GM12878 (cell line): ENCODE measurements around the gene CD300LG. TPM values are rescaled to one million over a fixed set of nuclear protein-coding genes. Genes with fewer than 3 reads are reported as not detected.

ENCODE experiments used
- ATAC-seq: fragments of 200-7000 bp; cut with Tn5 transposase; 3 replicates; pipeline ENCODE4 v1.9.1; 2020; ENCODE audit warnings: mild to moderate bottlenecking, moderate library complexity
- BruUV-seq: library from RNA; stranded (reverse); fragments of 400-500 nt; replicated peaks from 2 replicates; lab custom pipeline; 2021; lab: Mats Ljungman, UMichigan
- CTCF ChIA-PET: fragments of 300-600 bp; sonication (Branson Sonifier 250); formaldehyde crosslinking; extraction: SDS; loops from one replicate; lab custom pipeline; 2021; ENCODE audit warnings: inconsistent platforms; lab: Yijun Ruan, JAX
- POLR2A ChIA-PET: fragments of 350-600 bp; formaldehyde crosslinking; extraction: SDS; loops from one replicate; lab custom pipeline; 2021; ENCODE audit warnings: inconsistent platforms; lab: Charles Lee
- RAD21 ChIA-PET: fragments of 300-600 bp; sonication (Branson Sonifier 250); formaldehyde crosslinking; loops from one replicate; lab custom pipeline; 2023; ENCODE audit warnings: antibody characterized with exemption; ENCODE audit not compliant: unreplicated experiment; lab: Charles Lee
- SMC1A ChIA-PET: fragments of 300-600 bp; sonication (Branson Sonifier 250); formaldehyde crosslinking; loops from one replicate; lab custom pipeline; 2023; ENCODE audit not compliant: unreplicated experiment, uncharacterized antibody; lab: Charles Lee
- DNase-seq: peaks from one replicate; pipeline ENCODE4 v3.0.0-alpha.2; 2011; ENCODE audit warnings: low read depth, low spot score
- FAIRE-seq: peaks from 3 replicates; lab custom pipeline; 2011; peaks lifted over from hg19 to GRCh38; lab: Jason Lieb, UNC
- H2AFZ ChIP-seq: 2 replicates; pipeline ENCODE4 v1.6.0; 2011; ENCODE audit warnings: low read depth, low read length, control low read depth; ENCODE audit not compliant: control insufficient read depth
- H3K27ac ChIP-seq: 2 replicates; pipeline ENCODE4 v1.5.1; 2011; ENCODE audit warnings: control low read depth; ENCODE audit not compliant: control insufficient read depth, insufficient read depth
- H3K27me3 ChIP-seq, 2 experiments: replicated peaks in 1 of 2; 2 replicates each; pipeline versions ENCODE4 v1.6.0 to v1.6.1; 2011; ENCODE audit warnings: low read length in 1 of 2; ENCODE audit not compliant: control insufficient read depth in 2 of 2, insufficient read depth in 2 of 2
- H3K36me3 ChIP-seq, 2 experiments: 2 replicates each; pipeline ENCODE4 v1.5.1; 2011; ENCODE audit warnings: low read length in 1 of 2; ENCODE audit not compliant: control insufficient read depth in 2 of 2, insufficient read depth in 2 of 2
- H3K4me1 ChIP-seq: 2 replicates; pipeline ENCODE4 v1.6.1; 2011; ENCODE audit warnings: mild to moderate bottlenecking, low read length, moderate library complexity, mixed read lengths; ENCODE audit not compliant: control insufficient read depth, insufficient read depth
- H3K4me2 ChIP-seq: 2 replicates; pipeline ENCODE4 v1.6.0; 2011; ENCODE audit warnings: control low read depth; ENCODE audit not compliant: control insufficient read depth, insufficient read depth
- H3K4me3 ChIP-seq: fragments of 200-600 bp; sonication (generic); 2 replicates; pipeline ENCODE4 v1.5.1; 2016
- H3K79me2 ChIP-seq: 2 replicates; pipeline ENCODE4 v1.6.0; 2011; ENCODE audit warnings: low read length; ENCODE audit not compliant: control insufficient read depth, insufficient read depth
- H3K9ac ChIP-seq: 2 replicates; pipeline ENCODE4 v1.8.0; 2011; ENCODE audit warnings: low read length, control low read depth, mixed read lengths; ENCODE audit not compliant: control insufficient read depth, insufficient read depth
- H3K9me3 ChIP-seq: replicated peaks from 3 replicates; pipeline ENCODE4 v1.5.1; 2011; ENCODE audit warnings: mild to moderate bottlenecking, low read length; ENCODE audit not compliant: control insufficient read depth, insufficient read depth
- H4K20me1 ChIP-seq: 2 replicates; pipeline ENCODE4 v1.6.0; 2011; ENCODE audit not compliant: control insufficient read depth, insufficient read depth
- ASH2L ChIP-seq: fragments of 300-600, 200-600 bp; sonication (generic); IDR thresholded peaks from 2 replicates; pipeline ENCODE4 v1.6.1; 2017; ENCODE audit warnings: low read depth, mild to moderate bottlenecking, borderline replicate concordance
- BRCA1 ChIP-seq: IDR thresholded peaks from 2 replicates; pipeline ENCODE4 v1.6.1; 2011; ENCODE audit warnings: low read depth, low read length, improper control_type of control experiment
- EZH2 ChIP-seq: IDR thresholded peaks from 2 replicates; pipeline ENCODE4 v1.6.1; 2012; ENCODE audit warnings: low read depth, mild to moderate bottlenecking, control low read depth, inconsistent platforms, low read length, borderline replicate concordance; ENCODE audit not compliant: control insufficient read depth
- JUNB ChIP-seq: IDR thresholded peaks from 2 replicates; pipeline ENCODE4 v1.6.1; 2016; ENCODE audit warnings: antibody characterized with exemption, mild to moderate bottlenecking
- LARP7 ChIP-seq: fragments of 450-650 bp; IDR thresholded peaks from 2 replicates; pipeline ENCODE4 v1.6.1; 2017; ENCODE audit warnings: mild to moderate bottlenecking
- MYB ChIP-seq: fragments of 150-350 bp; IDR thresholded peaks from 2 replicates; pipeline ENCODE4 v1.6.1; 2014; ENCODE audit warnings: mild to moderate bottlenecking, low read depth, low read length, borderline replicate concordance
- NBN ChIP-seq: fragments of 450-650 bp; IDR thresholded peaks from 2 replicates; pipeline ENCODE4 v1.6.1; 2016
- SMAD1 ChIP-seq: fragments of 450-650 bp; IDR thresholded peaks from 2 replicates; pipeline ENCODE4 v1.6.1; 2018; ENCODE audit warnings: mild to moderate bottlenecking, low read depth; ENCODE audit not compliant: partially characterized antibody
- SMARCA5 ChIP-seq: fragments of 450-650 bp; IDR thresholded peaks from 2 replicates; pipeline ENCODE4 v1.6.1; 2017; ENCODE audit warnings: mild to moderate bottlenecking
- SPI1 ChIP-seq: IDR thresholded peaks from 2 replicates; pipeline ENCODE4 v1.6.1; 2011; ENCODE audit warnings: low read depth, mild to moderate bottlenecking, low read length, moderate library complexity, borderline replicate concordance; ENCODE audit not compliant: insufficient read depth
- SRF ChIP-seq, 2 experiments: IDR thresholded peaks; 2 replicates each; pipeline ENCODE4 v1.6.1; 2011; ENCODE audit warnings: low read depth in 2 of 2, low read length in 2 of 2, mild to moderate bottlenecking in 1 of 2, moderate library complexity in 1 of 2
- YBX1 ChIP-seq: fragments of 450-650 bp; IDR thresholded peaks from 2 replicates; pipeline ENCODE4 v1.6.1; 2016; ENCODE audit warnings: antibody characterized with exemption
- ZNF687 ChIP-seq: fragments of 450-650 bp; IDR thresholded peaks from 2 replicates; pipeline ENCODE4 v1.6.1; 2017; ENCODE audit warnings: mild to moderate bottlenecking, moderate library complexity
- WGBS: methylation state at CpG from one replicate; pipeline ENCODE4 v1.1.6; 2016; ENCODE audit warnings: low lambda C conversion rate; ENCODE audit not compliant: insufficient replicate concordance, insufficient coverage; ENCODE audit errors: missing lambda C conversion rate; 5-methylcytosine and 5-hydroxymethylcytosine counted together
- in situ Hi-C: fragments of 300-500 bp; cut with MboI; formaldehyde crosslinking; loops from 9 replicates; pipeline ENCODE4 v1.14.3; 2018; ENCODE audit warnings: mixed read lengths
- intact Hi-C: fragments of 100-400 bp; cut with micrococcal nuclease; formaldehyde crosslinking; loops from one replicate; pipeline ENCODE4 v1.14.2; 2022; ENCODE audit not compliant: unreplicated experiment
- polyA plus RNA-seq, 11 experiments: library from polyadenylated mRNA; depleted of rRNA in 4 of 11; unstranded in 6 of 11; stranded (reverse) in 5 of 11; fragments of >200 nt; fragmentation: Nextera tagmentation in 4 of 11; fragmentation: Illumina TruSeq in 1 of 11; extraction: Ambion mirVana in 4 of 11; extraction: Trizol in 1 of 11; gene quantifications; 1 replicate in 1 of 11; 2 replicates in 10 of 11; pipeline versions ENCODE4 v1.2.1 to v1.2.3, GENCODE V29; 2011 to 2016; ENCODE audit warnings: inconsistent platforms in 2 of 11, missing spikeins in 2 of 11, low read depth in 1 of 11
- total RNA-seq, 4 experiments: library from RNA; depleted of rRNA in 3 of 4; stranded (reverse); fragments of >200 nt in 3 of 4; fragmentation: Illumina TruSeq in 1 of 4; extraction: Trizol in 1 of 4; gene quantifications; 2 replicates each; pipeline versions ENCODE4 v1.2.1 to v1.2.3, GENCODE V29; 2013 to 2021
- TF ChIP-seq, protein P1 (sequence below): fragments of 450-650 bp; IDR thresholded peaks from 2 replicates; pipeline ENCODE4 v1.6.1; 2016; ENCODE audit warnings: mild to moderate bottlenecking

CD300LG gene
- total and polyA plus RNA-seq, 10 of the 15 experiments (the other 5 are each of a cell fraction or from before 2014, with no cell fraction given), result not detected

DNA sequence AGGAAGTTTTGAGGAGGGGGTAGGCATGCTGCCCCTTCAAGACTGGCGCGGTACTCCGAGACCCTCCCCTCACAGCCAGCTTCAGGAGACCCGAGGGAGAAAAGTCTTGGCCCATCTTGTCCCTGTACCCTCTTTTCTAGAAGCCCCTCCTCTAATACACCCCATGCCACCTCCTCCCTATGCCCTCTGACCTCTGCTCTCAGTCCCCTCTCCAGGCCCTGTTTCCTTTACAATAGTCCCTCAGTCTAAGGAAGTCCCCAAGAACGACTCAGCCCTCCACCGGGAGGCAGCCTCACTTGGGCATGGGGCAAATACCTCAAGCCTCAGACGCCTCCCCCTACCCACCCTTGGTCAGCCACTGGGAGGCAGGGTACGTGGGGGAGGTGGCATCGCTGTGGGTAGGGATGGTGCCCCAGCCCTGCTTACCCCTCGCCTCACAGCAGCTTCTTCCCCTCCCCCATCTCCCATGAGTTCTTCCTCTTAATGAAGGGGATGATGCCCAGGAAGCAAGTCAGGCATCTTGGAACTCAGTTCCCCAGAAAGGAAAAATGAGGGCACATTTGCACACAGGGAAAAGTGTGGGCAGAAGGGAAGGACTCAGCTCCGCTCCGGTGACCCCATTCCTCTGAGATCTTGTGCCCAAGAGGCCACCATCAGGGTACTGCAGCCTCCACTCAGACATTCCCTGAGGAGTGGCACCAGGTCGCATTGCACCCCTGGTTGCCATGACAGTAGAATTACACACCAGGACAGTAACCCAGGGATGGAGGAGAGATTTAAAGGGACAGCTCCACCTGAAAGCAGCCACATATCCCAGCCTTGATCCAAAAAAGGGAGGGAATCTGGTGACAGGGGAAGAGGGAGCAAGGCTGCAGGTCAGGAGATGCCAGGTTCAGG lies 54.1 kb downstream of the CD300LG start (continued):
- TF ChIP-seq, protein P1, sequence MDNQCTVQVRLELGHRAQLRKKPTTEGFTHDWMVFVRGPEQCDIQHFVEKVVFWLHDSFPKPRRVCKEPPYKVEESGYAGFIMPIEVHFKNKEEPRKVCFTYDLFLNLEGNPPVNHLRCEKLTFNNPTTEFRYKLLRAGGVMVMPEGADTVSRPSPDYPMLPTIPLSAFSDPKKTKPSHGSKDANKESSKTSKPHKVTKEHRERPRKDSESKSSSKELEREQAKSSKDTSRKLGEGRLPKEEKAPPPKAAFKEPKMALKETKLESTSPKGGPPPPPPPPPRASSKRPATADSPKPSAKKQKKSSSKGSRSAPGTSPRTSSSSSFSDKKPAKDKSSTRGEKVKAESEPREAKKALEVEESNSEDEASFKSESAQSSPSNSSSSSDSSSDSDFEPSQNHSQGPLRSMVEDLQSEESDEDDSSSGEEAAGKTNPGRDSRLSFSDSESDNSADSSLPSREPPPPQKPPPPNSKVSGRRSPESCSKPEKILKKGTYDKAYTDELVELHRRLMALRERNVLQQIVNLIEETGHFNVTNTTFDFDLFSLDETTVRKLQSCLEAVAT, result no peak
- TF ChIP-seq JUNB (no peak), BRCA1 (no peak)

GRCh38 chr17:43901861-43902589 lies 55.0 kb downstream of the CD300LG start:
- Histone ChIP-seq H3K9me3 (no peaks in the 10 kb centered on the region), H3K27me3 (peaks cover 8 to 9% of the 10 kb centered on the region in 2 experiments; a peak in 3 of 4 replicates), H3K4me3 (no peak overlapping the region), H3K4me1 (0 out of 2 replicates have a peak, but pooled peaks cover 5% of the 10 kb centered on the region), H3K4me2 (no peak overlapping the region), H4K20me1 (no peaks in the 10 kb centered on the region; the same call in 1 of the 2 replicates), H3K27ac (no peak overlapping the region), H3K9ac (no peak overlapping the region), H3K79me2 (no peaks in the 10 kb centered on the region), H2AFZ (no peak overlapping the region), H3K36me3 (no peaks in the 10 kb centered on the region; a peak in 1 of 4 replicates)
- no TSS peak for BruUV-seq
- ChIA-PET CTCF (interaction anchor here (0.7 kb wide), 1 partner anchor 84 kb away, joined by 3 read pairs; no protein-coding TSS in a partner anchor), SMC1A (no interaction called here), RAD21 (no interaction called here), POLR2A (no interaction called here)
- intact Hi-C loops (no loop called here), in situ Hi-C loops (no loop called here)
- DNase-seq (no peak), ATAC-seq (no peak), FAIRE-seq (no peak)
- 4% methylated on average over 6 of the region's 7 CpGs for WGBS
- TF ChIP-seq ASH2L, result no peak
- TF ChIP-seq MYB, result no peak
- TF ChIP-seq SMARCA5, result no peak
- no peak for TF ChIP-seq EZH2
- TF ChIP-seq SRF (IDR thresholded peaks at IDR 0.05; ENCODE audit: low read depth in 2 of 2, low read length in 2 of 2), result no peak
- no peak for TF ChIP-seq ZNF687
- TF ChIP-seq YBX1, result no peak
- TF ChIP-seq SPI1, result no peak
- TF ChIP-seq, protein P1, result no peak
- TF ChIP-seq SMAD1, result no peak
- TF ChIP-seq NBN, result no peak
- TF ChIP-seq LARP7, result no peak
